GM18870 (cell line): Measurements from ENCODE around the gene BCL7A.

Experiments
- ATAC-seq: cut with Tn5 transposase; IDR thresholded peaks from one replicate; pipeline ENCODE4 v1.9.1; 2021; ENCODE audit warnings: moderate library complexity; ENCODE audit not compliant: unreplicated experiment

The BCL7A gene

DNA sequence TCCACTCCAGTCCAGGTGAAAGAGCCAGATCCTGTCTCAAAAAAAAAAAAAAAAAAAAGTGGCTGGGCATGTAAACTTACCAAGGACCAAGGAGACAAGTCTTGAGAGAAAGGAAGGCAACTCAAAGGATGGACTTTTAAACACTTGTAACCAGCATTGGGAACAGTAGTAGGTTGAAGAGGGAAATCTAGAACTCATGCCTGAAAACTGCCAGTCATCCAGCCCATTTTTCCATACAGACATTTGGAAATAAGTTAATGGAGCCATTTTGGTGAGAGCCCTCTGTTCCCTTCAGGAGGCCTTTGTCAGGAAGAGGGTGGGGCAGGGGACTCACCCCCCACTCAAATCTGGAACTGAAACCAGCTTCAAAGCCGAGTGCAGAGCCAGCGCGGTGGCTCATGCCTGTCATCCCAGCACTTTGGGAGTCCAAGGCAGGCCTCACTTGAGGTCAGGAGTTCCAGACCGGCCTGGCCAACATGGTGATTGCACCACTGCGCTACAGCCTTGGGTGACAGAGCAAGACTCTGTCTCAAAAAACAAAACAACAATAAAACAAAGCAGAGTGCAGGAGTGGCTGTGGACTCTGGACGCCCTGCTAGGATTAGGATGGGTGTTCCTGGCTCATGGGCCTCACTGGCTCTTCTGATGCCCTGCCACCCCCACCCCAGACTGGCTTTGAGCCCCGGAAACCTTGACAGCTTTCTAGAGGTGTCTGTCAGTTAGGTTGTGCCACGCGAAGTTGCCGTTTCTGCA, 55.2 kb downstream of the BCL7A start:
- no peak for ATAC-seq

DNA sequence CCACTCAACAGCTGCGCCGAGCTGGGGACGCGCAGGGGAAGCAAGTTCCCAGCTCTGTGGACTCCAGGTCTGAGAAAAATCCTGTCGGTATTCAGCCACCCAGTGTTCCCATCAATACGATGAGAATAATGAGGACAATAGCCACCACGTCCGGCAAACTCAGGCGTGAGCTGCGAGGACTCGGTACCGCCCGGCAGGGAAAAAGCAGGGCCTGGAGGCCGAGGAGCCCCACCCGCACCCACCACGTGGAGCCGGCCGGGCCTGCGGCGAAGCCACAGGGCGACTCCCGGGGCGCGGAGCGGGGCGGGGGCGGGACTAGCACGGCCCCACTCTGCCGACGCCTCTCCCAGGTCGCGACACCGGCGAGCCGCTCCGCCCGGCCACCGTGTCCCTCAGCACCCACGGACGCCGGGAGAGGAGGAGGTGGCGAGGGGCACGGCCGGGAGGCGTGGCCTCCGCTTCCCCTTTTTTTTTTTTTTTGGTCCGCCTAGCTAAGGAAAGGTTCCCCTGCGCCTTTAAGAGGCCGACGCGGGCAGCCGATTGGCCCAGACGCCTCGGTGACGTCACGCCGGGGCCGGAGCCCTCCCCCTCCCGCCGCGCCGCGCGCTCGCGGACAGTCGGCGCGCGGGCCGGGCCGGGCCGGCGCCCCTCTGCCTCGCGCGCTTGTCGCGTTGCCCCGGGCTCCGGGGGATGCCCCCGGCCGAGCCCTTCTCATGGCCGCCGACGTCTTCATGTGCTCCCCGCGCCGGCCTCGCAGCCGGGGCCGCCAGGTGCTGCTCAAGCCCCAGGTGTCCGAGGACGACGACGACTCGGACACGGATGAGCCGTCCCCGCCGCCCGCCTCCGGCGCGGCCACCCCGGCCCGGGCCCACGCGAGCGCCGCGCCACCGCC, 56.7 kb downstream of the BCL7A start, which contains the start of gene MLXIP:
Gene MLXIP (plus strand): TSS at position 616 of the 892 bp plus-strand sequence. CDS start 98 bp downstream, at position 714.
- ATAC-seq, result peak; percentile 61

DNA sequence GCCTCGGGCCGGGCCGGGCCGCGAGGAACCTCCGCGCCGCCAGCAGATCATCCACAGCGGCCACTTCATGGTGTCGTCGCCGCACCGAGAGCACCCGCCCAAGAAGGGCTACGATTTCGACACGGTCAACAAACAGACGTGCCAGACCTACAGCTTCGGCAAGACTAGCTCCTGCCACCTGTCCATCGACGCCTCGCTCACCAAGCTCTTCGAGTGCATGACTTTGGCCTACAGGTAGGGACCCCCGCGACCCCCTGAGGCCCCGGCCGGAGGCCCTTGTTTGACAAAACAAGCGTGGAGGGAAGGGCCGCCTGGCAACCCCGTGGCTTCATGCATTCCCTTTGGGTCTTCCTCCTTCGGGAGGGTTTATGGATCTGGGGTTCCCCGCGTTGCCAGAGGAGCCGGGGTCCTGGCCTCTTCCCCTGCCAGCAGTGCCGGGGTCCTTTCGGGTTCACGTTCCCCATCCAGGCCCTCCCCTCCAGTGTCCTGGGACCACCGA, 57.4 kb downstream of the BCL7A start:
- no peak for ATAC-seq

DNA sequence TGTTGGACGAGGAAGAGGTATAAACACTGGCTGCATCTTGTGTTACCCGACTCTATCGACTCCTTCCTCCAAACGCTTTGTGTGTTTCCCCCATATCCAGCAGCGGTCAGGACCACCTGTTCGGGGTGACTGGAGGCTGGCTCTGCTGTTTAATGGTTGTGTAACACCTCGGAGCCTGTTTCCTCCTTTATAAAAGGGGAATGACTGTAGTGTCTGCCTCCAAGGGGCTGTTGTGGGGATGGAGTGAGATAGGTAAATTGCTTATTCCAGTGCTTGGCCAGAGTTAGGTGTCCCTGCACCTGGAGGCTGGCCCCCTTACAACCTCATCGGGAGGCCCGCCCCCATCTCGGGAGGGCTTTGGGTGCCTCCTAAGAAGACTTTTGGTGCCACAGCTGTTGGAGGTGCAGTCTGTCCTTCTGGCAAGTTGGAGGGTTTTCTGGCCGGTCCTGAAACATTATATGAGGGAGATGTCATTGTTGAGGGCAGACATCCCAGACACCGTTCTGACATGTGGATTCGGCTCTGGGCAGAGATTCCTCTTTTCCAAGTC, 57.9 kb downstream of the BCL7A start:
- no peak for ATAC-seq

DNA sequence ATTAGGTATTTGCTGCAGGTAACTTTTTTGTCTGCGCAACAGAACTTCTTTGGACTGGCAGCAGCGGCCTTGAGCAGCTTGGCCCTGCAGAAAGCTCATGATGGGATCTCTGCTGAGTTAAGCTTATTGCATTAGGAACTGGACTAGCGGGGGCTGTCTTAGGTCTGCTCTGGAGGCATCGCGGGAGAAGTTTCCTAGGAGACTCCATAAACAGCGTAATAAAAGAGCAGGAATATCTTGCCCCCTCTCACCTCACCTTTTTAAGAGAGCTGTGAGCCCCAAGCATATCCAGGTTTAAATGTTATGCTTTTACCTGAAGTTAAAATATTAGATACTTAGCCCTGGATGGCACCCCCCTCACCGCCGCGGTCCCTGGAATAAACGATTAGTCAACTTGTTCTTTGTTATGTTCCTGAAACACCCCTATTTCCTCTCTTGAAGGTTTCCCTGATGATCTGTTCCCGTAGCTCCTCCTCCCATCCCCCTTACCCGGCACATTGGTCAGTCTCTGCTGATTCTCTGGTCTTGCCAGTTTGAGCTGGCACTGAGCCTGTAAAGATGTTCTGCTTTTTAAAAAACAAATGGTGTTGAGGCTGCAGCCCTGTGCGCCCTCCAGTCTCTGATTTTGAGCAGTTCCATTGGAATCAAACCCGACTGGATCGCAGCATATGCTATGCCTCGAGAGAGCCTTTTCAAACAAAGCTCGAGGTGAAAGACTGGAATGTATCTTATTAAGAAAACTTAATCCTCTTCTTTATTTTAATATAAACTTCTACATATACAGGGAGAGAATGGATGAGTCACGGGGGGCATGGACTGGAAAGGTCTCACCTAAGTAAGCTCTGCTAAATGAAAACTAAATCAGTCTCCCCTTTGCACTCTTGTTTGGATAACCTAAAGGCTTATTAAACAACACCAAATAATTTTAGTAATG, 58.7 kb downstream of the BCL7A start:
- no peak for ATAC-seq

DNA sequence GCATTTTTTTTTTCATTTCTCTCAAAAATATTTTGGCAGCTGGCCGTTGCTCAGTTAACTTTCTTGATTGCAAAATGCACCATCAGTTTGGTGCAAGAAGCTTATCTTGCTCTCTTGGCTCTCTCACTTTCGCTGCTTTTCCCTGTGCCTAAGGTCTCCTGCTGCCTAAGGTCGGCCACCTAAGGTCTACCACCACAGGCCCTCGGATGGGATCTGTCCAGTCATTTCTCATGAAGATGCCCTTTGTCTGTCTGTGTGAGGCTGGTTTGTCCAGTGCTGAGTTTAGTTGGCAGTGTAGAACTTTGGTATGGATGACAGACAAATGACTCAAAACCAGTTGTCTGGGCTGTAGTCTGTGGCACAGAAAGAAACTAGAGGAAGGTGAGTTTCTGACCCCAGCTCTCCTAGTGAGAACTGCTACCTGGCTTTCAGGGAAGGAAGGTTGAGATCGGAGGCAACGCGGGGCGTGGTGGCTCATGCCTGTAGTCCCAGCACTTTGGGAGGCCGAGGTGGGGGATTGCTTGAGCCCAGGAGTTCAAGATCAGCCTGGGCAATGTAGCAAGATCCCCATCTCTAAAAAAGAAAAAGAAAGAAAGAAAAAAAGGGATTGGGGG, 59.5 kb downstream of the BCL7A start:
- ATAC-seq, result no peak

DNA sequence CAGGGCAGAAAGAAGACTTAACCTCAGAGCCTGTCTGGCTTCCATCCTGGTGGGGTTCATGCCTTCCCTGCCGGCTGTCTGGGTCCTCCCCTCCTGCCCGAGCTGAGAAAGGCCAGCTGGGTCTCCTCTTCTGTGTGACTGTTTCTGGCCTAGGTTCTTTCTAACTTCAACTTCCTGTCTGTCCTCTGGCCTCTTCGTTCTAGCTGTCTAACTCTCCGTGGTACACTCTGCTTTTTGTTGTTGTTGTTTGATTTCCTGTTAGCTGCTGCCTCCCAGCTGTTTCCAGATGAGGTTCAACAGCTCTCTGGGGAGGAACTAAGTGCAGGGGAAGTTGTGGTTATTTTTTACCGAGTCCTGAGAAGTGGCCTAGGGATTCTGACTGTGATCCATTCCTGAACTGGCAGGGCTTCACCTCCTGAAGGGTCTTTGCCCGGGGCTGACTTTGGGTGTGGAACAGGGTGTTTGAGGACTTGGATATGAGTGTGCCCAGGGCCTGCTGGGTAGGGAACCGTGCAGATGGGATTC, 60.1 kb downstream of the BCL7A start:
- peak; percentile 48 for ATAC-seq

DNA sequence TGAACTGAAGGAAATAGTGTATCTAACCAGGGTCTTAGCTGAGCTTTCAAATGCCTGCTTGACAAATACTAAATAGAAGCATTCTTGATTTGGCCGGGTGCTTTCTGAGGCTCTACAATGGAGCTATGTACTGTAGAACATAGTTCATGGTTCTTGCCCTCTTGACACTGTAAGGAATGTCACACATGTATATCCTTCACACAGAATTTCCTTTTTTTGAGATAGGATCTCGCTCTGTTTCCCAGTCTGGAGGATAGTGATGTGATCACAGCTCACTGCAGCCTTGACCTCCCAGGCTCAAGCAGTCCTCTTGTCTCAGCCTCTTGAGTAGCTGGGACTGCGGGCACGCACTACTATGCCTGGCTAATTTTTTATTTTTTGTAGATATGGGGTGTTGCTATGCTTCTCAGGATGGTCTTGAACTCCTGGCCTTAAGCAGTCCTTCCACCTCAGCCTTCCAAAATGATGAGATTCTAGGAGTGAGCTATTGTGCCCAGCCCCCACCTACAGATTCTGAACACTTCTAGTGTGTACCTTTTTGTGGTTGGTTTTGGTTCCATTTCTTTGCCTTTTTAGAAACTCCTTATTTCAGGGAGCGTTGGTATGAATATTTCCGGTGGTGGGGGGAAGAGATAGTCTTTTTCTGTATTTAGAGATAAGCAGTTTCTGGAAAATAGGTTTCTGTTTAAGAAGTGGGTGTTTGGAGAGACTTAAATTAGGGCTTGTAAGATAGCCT, 61.1 kb downstream of the BCL7A start:
- ATAC-seq, result no peak

DNA sequence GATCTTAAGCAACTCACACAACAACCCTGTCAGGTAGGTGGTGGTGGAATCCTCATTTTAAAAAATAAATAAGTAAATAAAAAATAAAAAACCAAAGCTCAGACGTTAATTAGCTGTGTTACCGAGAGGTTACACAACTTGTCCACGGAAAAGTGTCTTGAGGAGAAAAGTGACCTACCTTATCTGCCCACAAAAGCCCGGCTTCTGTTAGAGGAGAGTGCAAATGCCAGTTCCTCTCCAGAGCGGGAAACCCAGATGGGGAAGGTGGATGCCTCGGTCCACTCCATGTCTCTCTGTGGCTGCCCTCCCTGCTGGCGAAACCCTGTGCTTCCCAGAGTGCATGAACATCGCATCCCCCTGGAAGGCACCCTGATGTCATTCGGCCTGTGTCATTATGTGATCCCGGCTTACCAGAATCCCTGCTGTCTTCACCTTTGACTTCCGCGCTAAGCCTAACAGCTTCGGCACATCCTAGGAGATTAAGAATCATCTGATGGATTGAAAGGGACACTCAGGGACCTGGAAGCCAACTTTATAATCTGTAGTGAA, 63.2 kb downstream of the BCL7A start:
- ATAC-seq, result no peak

DNA sequence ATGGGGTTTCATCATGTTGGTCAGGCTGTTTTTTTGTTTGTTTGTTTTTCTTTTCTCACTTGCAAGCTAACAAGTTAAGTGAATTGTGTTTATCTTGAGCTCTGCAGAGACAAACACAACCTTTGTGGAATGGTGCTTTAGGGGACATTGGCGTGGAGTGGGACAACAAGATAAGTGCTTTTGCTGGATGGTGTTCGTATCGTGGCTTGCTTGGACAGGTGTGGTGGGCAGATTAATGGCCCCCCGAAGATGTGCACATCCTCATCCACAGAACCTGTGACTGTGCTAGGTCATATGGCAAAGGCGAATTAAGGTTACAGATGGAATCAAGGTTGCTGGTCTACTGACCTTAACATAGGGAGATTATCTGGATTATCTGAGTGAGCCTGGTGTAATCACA, 63.9 kb downstream of the BCL7A start:
- ATAC-seq, result no peak

DNA sequence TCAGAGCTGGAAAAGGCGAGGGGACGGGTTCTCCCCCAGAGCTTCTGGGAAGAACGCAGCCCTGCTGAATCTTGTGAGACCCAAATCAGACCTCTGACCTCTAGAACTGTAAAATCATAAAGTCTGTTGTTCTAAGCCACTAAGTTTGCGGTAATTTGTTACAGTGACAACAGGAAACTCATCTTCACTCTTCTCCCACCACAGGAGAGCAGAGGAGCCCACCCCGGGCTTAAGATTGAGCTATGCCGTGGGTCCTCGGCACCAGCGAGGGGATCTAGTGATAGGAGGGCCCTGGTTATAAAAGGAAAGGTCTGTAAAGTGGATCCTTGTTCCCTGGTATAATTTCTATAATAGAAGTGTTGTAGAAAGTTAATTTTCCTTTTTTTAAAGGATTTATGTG, 64.4 kb downstream of the BCL7A start:
- ATAC-seq, result no peak

DNA sequence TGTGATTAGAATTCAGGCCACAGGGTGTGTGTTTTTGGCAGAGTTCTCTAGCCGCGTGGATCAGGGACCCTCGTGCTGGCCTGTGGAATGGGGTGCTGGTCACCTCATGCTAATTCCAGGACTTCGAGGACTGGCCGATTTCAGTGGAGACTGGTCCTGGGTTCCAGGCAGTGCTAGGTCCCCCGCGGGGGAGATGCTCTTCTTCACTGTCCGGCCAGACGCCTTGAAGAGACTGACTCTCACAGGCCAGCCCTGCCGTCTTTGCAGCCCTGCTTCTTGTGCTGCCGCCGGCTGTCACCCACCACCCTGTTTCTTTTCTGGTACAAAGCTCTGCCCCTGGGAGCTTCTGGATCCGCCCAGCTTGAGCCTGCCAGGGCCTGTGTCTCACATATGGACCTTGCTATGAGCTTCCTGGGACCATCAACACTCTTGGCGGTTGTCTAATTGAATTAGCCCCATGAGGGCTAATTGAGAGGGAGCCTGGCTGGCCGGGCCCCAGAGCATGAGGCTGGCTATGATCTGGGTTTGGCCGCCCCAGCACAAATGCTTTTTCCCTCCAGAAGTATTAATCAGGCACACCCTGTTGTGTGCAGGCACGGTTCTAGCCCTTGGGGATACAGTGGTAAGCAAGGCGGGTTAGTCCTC, 65.1 kb downstream of the BCL7A start:
- no peak for ATAC-seq

DNA sequence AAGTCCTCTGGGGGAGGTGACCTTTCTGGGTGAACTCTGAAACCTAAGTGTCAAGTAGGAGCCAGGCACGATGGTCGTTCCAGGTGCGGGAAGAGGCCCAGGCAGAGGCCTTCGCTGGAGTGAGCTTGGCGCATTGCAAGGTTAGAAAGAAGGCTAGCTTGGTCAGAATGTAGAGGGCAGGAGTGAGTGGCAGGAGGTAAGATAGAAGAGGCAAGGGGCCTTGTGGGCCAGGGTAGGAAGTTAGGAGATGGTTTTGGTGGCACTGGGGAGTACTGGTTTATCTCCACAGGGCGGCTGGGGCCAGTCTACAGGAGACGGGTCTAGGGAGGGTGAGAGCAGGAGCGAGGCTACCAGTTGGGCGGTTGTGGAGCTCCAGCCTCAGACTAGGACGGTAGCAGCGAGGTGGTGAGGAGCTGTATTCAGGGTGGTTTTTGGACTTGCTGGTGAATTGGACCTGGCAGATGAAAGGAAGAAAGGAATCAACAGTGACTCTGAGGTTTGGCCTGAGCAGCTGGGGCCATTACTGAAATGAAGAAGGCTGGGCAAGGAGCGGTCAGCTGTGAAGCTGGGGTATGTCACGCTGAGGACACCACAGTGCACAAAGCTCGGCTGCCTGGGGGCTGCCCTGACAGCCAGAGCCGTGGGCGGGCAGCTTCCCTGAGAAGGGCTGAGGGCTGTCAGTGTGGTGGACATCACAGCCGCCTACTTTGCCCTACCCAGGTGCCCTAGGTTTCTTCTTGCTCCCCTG, 65.9 kb downstream of the BCL7A start:
- no peak for ATAC-seq

DNA sequence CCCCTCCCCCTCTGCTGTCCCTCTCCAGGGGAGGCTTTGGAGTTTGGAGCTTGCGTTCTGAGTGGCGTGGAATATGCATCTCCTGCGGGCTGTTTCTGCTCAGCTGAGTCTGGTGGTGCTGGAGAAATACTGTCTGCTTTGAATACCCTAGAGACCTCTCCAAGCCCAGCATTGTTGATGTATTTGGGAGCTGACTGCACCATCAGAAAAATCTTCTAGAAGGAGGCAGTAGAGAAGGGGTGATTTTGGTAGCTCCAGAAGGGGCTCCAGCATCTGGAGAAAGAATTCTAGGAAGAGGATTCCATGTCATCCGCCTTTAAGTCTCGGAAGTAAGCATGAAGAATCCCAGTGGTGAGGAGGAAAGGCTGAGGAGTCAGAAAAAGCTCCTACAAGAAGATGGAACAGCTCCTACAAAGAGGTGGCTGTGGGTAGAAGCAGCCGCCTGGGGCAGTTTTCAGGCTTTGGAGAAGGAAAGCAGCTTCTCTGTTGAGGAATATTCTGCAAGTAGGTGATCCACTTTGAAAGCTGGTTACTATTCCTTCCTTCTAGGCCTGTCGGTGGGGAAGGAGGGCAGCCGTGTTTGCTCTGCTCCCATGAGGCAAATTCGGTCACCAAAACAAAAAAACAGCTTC, 66.6 kb downstream of the BCL7A start:
- no peak for ATAC-seq

DNA sequence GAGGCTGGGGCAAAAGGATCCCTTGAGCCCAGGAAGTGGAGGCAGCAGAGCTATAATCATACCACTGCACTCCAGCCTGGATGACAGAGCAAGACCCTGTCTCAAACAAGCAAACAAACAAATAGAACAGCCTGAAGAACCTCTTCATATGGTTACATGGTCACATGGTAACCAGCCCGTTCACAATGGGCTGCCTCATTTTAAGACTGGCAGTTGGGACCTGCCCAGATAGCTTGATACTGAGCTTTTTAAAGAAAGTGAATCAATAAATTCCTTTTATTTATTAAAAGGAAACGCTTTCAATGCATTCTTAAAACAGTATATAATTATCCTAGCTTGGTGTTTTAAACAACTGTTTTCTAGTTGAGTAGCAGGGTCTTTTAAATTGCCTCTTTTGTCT, 67.4 kb downstream of the BCL7A start:
- no peak for ATAC-seq

DNA sequence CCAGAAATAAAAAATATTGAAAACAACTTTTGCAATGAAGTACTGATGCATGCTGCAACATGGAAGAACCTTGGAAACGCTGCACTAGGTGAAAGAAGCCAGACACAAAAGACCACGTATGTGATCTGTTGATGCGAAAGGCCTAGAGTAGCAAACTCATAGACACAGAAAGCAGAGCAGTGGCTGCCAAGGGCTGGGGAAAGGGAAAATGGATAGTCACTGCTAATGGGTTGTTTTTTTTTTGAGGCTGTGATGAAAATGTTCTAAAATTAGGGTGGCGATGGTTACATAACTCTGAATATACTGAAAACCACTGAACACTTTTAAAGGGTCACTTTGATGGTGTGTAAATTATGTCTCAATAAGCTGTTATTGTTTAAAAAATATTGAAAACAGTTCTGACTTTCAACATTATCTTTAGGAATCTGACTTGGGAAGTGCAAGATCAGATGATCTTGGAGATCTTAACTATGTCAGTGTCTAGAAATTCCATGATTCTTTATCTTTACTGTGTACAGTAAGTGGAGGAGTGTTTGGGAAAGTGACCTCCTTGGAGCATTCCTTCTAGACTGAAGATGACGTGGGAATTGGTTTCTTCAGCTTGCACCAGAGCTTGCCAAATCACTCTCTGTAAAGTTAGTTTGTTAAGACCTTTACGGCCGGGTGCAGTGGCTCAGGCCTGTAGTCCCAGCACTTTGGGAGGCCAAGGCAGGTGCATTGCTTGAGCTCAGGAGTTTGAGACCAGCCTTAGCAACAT, 69.3 kb downstream of the BCL7A start:
- ATAC-seq, result no peak
